Lower leg skin (tissue), 3 donors: Measurements from ENCODE around the gene GLIS2.

ENCODE experiments used
- CTCF ChIP-seq, 3 donors: fragments of 450-650 bp; IDR thresholded peaks; one replicate each; pipeline ENCODE4 v1.5.1; 2016; ENCODE audit warnings: antibody characterized with exemption in 3 of 3, mild to moderate bottlenecking in 3 of 3, moderate library complexity in 2 of 3
- POLR2A ChIP-seq, 2 donors: fragments of 450-650 bp; IDR thresholded peaks; one replicate each; pipeline ENCODE4 v1.6.1; 2016 to 2017; ENCODE audit warnings: antibody characterized with exemption in 2 of 2, mild to moderate bottlenecking in 1 of 2, moderate library complexity in 1 of 2

- TF ChIP-seq CTCF (IDR thresholded peaks at IDR 0.05) (no peak), POLR2A (IDR thresholded peaks at IDR 0.05) (no peak)
These were observed 46.1 kb downstream of the GLIS2 start for GRCh38 chr16:4361944-4362311.
